Glomerular visceral epithelial cell (primary cell): ENCODE data around the gene MBD4.
"Not testable (repeated sequence)": the region's sequence is repeated elsewhere in the genome, so short reads cannot be mapped to it uniquely, and the experiment has no call there.

ENCODE experiments used
- DNase-seq: peaks from one replicate; pipeline ENCODE4 v3.0.0-alpha.2; 2016; ENCODE audit errors: extremely low spot score

Gene MBD4

DNA sequence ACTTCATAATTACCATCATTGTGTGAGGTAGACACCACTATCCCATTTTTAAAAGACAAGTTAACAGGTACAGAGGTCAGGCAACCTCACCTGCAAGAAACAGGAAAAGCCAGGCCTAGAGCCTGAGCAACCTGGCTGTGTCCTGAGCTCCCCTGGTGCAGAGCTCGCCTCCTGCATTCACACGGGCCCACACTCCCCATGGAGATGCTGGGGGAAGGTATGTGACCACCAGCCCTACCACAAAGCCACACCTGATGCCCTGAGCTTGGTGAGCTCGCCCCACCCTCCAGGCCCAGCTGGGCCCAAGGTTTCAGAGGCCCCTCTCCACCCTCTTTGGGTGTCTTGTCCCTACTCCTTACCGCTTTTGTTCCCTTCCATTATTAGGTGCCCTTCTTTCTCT lies 10.1 kb downstream of the MBD4 start:
- no peak for DNase-seq

DNA sequence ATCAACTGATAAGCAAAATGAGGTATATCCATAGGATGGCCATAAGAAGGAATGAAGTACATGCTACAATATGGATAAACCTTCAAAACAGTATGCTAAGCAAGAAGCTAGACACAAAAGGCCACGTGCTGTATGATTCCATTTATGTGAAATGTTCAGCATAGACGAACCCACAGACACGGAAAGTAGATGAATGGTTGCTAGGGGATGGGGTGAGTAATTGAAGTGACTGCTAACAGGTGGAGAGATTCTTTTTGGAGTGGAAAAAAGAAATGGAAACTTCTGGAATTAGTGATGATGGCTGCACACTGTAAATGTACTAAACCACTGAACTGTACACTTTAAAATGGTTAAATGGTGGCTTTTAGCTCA lies 10.7 kb downstream of the MBD4 start:
- DNase-seq: no peak

DNA sequence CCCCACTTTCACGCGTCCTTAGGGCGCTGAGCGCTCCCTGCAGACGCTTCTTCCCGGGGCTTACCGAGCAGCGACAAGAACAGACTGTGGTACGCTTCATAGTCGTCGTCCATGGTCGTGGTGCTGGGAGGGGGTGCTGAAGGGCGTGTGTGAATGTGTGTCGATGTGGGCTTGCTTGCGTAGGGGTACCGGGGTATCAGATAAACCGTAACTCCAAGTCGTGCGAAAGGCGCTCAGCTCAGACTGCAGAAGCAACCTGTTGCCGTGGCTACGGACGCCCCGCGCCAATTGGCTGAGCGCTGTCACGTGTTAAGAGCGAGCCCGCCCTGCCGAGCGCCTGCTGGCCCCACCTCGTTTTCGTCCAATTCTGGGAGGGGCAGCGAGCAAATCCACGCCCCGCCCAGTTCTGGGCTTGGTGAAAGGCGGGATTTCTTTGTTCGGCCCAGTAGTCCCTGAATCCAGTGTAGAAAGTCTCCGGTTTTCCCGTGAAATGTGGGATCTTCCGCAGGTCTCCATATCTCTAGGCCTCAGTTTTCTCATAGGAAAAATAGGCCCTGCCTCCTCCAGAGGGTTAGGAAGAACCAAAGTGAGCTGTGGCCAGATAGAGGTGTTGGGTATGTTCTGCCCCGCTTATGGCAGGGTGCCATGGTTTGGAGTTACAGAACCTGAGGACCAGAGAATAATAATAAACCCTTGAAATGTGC lies 11.2 kb downstream of the MBD4 start, which contains the start of gene EFCAB12:
EFCAB12 (minus strand) TSS at position 261 of the 704 bp plus-strand sequence; CDS start at position 113, 148 bp downstream.
- DNase-seq: peak; percentile 79

DNA sequence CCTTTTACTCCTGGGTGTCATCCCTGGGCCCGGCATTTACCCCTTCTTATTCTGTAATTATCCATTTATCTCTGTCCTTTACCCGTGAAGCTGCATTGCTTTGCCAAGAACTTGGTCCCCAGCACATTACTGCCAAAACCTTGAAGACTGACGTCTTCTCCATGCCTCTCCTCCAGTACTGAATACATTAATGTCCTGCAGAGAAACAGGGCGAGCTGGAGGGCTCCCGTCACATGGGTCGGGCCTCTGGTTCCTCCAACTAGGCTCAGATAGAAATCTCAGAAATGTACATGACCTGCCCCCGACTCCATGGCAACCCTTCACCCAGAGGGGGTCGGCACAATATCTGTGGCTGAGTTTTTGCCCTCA lies 11.8 kb downstream of the MBD4 start:
- DNase-seq: no peak

DNA sequence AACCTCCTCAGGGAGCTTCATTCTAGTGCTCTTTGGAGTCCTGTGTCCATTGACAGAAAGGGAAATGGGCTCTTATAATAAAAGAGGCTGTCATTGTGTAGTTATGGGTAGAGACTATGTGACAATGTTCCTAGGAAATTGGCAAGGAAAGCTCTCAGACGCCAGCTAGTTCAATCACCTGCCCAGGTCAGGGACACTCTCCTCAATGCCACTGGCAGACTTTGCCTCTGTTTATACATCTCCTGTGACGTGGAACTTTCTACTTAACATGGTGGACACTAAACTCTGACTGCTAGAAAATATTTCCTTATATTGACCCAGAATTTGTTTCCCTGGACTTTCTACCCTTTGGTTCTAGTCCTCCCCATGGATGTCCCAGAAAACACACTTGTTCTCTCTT lies 14.1 kb downstream of the MBD4 start:
- no peak for DNase-seq

DNA sequence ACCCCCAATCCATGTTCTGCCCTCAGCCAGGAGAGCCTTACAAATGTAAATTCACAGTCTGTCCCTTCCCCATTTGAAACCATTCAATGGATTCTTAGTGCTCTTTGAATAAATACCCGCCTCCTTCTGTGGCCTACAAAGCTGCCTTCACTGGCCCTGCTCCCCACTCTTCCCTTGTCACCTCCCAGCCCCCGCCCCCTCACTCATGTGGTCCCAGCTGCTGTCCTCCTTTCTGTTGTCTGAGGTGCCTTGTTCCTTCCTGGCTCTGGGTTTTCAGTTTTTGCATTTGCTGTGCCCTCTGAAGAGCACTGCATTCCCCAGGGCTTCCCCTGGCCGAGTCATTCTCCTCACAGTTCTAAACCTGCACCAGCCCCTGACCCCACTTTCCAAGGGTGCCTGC lies 14.5 kb downstream of the MBD4 start:
- DNase-seq: no peak

DNA sequence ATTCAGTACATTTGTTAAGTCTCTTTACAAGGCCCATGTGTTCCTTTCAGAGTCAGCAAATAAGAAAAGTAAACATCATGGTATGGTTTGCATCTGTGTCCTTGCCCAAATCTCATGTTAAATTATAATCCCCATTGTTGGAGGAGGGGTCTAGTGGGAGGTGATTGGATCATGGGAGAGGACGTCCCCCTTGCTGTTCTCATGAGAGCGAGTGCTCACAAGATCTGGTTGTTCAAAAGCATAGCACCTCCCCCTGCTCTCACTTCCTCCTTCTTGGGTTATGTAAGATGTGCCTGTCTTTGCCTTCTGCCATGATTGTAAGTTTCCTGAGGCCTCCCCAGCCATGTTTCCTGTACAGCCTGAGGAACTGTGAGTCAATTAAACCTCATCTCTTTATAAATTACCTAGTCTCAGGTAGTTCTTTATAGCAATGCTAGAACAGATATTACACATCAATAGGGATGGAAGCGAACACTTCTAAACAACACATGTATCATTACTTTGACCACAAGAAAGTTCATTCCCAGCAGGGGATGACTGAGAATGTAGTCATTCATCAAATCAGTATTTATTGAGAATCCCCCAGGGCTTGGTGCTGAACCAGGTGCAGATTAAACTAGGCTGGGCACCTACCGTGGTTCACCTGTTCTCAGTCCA lies 15.4 kb downstream of the MBD4 start:
- DNase-seq: no peak

DNA sequence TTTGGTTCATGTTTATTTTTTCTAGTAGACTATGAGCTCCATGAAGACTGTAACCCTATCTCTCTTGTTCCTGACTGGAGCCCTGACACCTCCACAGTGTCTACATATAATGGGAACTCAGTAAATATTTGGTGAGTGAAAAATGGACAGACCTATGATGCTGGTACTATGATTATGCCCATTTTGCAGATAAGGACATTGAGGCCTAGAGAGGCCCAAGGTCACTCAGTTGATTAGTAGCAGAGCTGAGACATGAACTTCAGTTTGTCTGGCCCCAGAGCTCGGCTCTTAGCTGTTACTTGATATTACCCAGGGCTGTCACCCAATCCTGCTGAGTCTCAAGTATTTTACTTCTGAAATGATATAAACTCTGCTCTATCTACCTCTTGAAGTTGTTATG lies 16.9 kb downstream of the MBD4 start:
- DNase-seq: no peak

DNA sequence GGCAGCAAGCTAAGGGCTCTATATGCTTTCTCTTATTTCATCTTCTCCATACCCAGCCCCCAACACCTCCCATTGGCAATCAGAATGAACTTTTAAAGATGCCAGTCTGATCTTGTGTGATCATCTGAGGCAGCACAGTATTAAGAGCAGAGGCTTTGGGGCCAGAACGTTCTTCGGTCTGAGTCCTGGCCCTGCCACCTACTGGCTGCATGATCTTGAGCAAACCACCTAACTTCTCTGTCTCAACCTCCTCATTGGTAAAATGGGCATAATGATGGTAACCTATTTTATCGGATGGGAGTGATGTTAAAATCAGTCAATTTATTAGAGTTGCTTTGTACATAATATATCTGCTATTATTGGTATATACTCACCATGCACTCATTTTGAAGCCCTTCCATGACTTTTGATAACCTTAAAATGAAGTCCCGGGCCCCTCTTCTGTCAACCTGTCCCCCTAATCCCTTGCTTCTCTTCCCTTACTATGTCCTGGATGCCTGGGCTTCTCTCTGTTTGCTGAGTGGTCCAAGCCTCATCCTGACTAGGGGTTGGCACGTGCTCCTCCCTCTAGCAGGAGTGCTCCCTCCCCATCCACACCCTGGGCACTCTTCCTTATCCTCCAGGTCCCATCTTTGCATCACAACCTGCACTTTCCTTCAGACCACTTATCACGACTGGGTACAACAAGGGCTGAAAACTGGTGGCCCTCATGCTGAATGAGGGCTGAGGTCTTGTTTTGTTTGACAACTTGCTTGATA lies 17.6 kb downstream of the MBD4 start:
- no peak for DNase-seq

DNA sequence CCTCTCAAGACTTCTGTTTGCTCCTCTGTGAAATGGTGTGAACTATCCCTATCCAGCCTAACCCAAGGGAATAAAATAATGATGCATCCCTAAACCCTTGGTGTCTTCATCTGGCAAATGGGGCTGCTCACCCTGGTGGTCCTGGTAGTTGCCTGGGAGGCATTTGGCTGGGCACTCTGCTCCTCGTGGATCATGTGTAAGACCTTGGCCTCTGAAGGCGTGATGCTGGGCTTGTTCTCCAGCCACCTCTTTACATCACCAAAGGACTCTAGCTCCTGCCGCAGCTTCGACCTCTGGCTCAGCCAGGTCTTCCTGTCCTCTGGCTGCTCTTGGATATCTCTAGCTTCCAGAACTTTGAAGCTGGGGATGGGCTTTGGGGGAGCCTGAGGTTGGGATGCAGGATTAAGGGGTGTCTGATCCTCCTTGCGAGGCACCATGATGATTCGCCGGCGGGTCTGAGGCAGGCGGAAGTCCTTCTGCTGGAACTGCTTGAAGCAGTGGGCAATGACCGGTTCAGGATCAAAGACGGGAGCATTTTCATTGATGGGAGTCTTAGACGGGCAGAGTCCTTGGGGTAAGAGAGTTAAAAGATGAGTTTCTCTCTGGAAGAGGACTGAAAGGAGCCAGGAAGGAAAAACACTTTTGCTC lies 18.4 kb downstream of the MBD4 start:
- DNase-seq: no peak

DNA sequence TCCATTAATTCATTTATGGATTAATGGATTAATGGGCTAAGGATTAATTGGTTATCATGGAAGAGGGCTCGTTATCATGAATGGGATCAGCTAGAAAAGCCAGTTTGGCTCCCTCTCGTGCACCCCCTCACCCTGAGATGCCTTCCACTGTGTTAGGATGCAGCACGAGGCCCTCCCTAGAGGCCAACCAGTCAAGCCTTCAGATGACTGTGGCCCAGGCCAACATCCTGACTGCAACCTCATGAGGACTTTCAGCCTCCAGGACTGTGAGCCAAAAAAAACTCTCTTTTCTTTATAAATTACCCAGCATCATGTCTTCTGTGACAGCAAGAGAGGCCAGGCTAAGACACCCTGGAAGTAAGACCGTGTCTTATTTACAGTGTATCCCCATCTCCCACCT lies 20.3 kb downstream of the MBD4 start:
- DNase-seq: no peak

DNA sequence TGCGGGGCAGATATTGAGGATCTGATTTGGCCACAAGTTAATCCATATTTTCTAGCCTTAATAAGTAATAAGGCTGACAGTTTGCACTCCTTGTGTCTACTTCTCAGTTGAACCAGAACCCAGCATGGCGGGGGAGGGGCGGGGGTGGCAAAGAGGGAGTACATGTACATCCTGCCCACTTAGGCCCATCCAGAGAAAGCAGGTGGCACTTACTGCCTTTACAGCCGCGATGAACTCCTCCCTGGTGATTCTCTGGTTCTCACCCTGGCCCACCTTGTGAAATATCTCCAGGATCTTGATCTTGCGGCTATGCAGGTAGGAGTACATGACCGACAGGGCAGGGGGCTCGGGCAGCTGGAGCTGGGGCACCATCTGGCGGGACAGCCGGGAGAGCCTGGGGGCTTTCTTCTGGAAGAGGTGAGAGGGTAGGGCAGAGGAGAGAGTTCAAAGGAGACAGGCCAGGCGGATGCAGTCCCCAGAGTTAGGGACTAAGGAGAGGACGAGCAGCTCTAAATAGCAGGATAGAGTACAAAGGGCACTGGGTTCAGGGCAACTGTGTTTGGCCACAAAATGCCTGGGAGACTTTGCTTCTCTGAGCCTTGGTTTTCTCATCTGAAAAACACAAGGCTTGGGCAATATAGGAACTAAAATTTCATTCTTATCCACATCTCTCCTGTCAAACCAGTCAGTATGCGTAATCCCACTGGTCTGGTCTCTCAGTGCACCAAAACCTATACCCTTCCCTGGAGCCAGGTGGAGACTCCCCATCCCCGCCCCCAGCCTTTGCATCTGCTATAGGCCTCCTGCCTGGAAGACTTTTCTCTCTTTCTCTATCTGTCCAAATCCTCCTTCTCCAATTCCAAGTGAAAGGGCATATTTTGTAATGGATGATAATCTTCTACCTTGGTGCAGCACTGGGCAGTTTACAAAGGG lies 21.4 kb downstream of the MBD4 start:
- no peak for DNase-seq

DNA sequence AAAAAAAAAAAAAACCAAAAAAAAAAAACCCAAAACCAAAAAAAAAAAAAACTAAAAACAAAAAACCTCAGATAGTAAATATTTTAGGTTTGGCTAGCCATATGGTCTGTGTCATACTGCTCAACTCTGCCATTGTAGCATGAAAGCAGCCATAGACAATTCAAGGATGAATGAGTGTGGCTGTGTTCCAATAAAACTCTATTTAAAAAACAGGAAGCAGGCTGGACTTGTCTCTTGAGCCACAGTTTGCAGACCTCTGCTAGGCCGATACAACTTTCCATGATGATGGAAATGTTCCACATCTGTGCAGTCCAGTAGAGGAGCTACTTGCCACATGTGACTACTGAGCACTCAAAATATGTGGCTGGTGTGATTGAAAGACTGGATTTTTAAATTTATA lies 22.4 kb downstream of the MBD4 start:
- no peak for DNase-seq

DNA sequence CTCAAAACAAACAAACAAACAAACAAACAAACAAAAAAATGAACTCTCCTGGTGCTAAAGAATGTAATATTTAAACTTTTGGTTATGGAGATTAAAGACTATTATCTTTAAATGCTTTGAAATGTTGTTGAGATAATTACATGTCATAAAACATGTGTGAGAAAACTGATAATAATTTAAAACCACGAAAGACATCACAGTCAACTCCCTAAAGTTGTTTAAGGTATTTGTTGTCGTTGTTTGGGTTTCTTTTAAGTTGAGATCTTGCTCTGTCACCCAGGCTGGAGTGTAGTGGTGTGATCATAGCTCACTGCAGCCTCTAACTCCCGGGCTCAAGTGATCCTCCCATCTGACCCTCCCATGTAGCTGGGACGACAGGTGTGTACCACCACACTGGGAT lies 23.3 kb downstream of the MBD4 start:
- DNase-seq: no peak

DNA sequence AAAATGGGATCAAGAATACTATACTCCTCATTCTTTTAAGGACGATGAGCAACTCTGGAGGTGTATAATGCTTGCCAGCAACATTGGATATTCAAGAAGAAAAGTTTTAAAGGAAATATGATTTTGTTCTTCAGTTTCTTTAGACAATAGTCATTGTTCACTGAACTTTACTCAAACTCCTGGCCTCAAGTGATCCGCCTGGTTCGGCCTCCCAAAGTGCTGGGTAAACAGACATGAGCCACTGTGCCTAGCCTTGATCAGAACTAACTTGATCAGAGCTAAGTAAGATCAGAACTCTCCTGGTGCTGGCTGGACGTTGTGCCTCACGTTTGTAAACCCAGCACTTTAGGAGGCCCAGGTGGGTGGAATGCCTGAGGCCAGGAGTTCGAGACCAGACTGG lies 23.9 kb downstream of the MBD4 start:
- no peak for DNase-seq

DNA sequence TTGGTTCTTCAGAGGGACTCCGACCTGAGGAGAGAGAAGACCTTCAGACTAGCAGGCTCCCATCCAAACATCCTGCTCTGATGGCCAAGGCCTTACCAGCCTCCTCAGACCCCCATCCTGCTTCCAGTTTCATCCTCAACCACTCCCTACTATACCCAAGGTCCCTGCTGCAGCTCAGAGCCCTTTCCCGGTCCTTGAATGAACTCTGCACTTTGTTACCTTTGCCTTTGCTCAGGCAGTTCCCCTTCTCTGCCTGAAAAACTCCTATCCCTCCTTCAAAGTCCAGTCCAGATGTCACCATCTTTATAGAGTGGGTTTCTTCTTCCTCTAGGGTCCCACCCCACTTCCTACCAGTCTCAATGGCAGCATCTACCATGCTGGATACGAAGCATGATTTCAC lies 24.4 kb downstream of the MBD4 start:
- no peak for DNase-seq

DNA sequence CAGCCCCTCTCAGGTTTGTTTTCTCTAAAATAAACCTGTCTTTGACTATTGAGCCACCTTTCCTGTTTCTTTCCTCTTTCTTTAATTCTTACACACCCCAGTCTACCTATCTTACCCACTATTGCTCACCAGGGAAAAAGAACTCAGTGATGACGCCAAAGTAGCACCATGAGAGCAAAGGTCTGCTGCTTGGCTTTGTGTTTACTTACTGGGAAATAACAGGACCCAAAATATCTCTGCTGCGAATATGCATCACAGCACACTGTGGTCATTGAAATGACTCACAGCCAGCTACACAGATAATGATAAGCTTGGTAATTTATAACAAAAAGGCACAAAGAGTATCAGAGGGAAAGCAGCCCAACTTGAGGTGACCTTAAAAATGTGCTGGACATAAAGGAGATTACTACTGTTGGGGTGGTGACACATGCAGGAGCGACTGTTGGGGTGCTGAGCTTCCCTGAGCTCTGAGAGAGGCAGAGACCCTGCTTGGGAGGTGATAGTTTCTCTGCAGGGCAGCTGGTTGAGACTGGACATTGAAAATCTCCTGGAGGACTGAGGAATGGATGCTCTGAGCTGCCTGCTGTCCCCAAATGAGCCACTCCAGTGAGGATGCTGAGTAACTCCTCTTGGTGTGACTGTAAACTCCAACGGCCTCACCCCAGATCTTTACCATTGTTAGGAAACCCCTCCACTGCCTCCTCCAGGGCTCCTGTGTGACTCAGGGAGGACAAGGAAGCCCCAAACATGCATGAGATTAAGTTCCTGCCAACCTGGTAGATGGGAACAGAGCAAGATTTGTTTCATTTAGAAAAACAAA lies 25.9 kb downstream of the MBD4 start:
- peak; percentile 70 for DNase-seq

DNA sequence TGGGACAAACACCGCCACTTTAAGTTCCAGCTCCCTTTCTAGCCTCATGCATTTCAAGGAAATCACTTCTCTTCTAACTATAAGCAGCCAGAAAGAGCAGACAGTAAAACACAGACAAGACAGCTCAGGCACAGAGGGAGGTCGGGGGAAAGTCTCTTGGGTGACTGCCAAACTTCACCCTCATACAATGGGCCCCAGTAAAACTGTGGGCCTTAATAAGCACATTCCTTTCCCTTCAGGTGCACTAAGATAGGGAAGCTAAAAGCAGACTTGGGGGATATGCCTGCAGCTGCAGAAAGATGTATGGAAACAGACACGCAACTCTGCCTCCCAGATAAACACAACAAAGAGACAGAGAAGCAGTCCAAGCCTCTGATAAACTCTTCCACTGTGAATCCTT lies 26.5 kb downstream of the MBD4 start:
- not testable (repeated sequence) for DNase-seq

DNA sequence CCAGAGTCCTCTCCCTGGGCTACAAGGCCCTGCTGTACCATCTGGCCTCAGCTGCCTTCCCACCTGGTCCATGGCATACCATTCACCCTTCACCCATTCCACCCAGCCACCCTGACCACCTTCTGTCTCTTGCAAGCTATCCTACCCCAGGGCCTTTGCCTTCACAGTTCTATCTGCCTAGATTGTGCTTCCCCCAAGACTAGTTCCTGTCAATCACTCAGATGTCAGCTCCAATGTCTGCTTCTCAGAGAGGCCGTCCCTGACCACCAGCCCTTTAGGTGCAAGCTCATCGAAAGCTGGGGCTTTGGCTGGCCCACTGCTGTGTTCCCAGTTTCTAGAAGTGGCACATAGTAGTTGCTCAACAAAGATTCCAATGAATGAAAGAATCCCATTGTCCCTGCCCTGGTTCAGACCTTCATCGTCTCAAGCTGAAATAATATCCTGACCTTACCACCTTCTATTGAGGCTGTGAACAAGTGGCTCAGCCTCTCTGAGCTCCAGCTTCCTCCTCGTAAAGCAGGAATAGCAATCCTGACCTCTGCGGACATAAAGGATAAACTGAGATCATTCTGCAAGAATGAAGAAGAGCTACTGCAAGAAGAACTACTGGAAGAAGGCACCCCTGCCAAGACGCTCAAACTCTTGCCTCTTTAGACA lies 27.1 kb downstream of the MBD4 start:
- no peak for DNase-seq

DNA sequence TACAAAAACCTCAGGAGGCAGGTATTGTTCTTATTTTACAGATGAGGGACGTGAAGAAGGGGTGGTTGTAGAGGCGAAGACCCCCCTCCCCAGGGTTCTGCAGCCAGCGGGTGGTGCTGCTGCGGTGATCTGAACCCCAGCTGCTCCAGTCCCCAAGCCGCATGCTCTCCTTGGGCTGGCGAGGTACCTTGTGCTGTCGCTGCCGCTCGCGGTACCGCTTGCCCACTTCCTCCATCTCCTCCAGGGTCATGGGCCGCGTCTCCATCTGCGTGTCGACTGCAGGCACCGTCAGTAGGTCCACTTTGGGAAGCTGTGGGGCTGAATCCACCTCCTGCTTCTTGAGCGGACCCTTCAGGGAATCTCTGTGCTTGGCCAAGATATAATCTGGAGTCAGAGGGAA lies 28.8 kb downstream of the MBD4 start:
- DNase-seq: no peak
